Muscle of arm (tissue), 12 donors: ENCODE results near the gene CIAO3. TPM values are rescaled to one million over a fixed set of nuclear protein-coding genes. Genes with fewer than 3 reads are reported as not detected.

Source experiments
- DNase-seq: peaks from one replicate; pipeline ENCODE4 v3.0.0-alpha.2; 2013
- polyA plus RNA-seq, 12 donors: library from polyadenylated mRNA; unstranded; fragments of 120-200 nt; gene quantifications; one replicate each; pipeline ENCODE4 v1.2.1, GENCODE V29; 2013; ENCODE audit not compliant: insufficient read length in 12 of 12

CIAO3 gene
- polyA plus RNA-seq, 12 donors = 7.5 to 16.7 (median 15.7) TPM; not detected in 1

DNA sequence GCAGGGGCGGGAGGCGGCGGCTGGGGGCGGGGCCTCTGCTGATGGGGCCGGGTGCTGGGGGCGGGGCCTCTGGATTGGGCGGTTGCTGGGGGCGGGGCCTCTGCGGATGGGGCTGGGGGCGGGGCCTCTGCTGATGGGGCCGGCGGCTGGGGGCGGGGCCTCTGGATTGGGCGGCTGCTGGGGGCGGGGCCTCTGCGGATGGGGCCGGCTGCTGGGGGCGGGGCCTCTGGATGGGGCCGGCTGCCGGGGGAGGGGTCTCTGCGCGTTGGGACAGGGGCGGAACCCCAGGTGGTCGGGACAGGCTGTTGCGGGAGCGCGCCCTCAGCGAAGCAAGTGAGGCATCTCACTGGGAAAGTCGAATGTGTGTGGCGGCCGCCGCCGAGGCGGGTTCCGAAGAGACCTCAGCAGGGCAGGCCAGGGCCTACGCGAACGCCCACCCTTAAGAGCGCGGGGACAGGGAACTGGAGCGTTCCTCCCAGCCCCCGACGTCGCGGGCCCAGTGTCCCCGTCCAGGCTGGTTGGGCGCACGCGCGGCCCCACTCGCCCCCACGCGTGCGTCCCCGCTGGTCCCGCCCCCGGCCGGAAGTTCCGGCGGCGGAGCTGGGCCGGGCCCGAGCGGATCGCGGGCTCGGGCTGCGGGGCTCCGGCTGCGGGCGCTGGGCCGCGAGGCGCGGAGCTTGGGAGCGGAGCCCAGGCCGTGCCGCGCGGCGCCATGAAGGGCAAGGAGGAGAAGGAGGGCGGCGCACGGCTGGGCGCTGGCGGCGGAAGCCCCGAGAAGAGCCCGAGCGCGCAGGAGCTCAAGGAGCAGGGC, 60.8 kb downstream of the CIAO3 start, which contains the start of gene STUB1:
Gene STUB1 (plus strand): TSS at position 597 of the 811 bp plus-strand sequence. CDS start 116 bp downstream, at position 713.
- peak; percentile 87 for DNase-seq

Other genes starting within 250 kb of the CIAO3 start
- 10 to 100 TPM in 11 of 12 donors, not detected in 1; 17.3 to 42.3 (median 23.1) TPM for gene CAPN15, start 213.3 kb downstream of the CIAO3 start, polyA plus RNA-seq
- gene PRR35, start 180.6 kb downstream of the CIAO3 start, polyA plus RNA-seq = under 1 TPM in 6 of 12 donors, not detected in 6; 0.08 to 0.24 (median 0.13) TPM
- 1 to 10 TPM in 3 of 12 donors, under 1 TPM in 7, not detected in 2; 0.62 to 1.3 (median 0.89) TPM for gene NHLRC4, start 174.0 kb downstream of the CIAO3 start, polyA plus RNA-seq
- gene PIGQ, start 171.0 kb downstream of the CIAO3 start, polyA plus RNA-seq = 10 to 100 TPM in 11 of 12 donors, not detected in 1; 12.9 to 36.0 (median 17.9) TPM
- gene RAB40C, start 150.9 kb downstream of the CIAO3 start, polyA plus RNA-seq = 10 to 100 TPM in 7 of 12 donors, 1 to 10 TPM in 4, not detected in 1; 8.8 to 25.9 (median 10.6) TPM
- 1 to 10 TPM in 1 of 12 donors, under 1 TPM in 9, not detected in 2; 0.14 to 2.1 (median 0.39) TPM for gene WFIKKN1, start 110.0 kb downstream of the CIAO3 start, polyA plus RNA-seq
- gene METTL26, start 104.7 kb downstream of the CIAO3 start, polyA plus RNA-seq = 10 to 100 TPM in 11 of 12 donors, not detected in 1; 28.9 to 48.1 (median 35.5) TPM
- gene MCRIP2, start 99.2 kb downstream of the CIAO3 start, polyA plus RNA-seq = 10 to 100 TPM in 4 of 12 donors, 1 to 10 TPM in 7, not detected in 1; 6.6 to 35.0 (median 9.4) TPM
- 10 to 100 TPM in 11 of 12 donors, not detected in 1; 11.6 to 41.2 (median 15.9) TPM for gene WDR90, start 91.6 kb downstream of the CIAO3 start, polyA plus RNA-seq
- 10 to 100 TPM in 11 of 12 donors, not detected in 1; 38.6 to 95.9 (median 45.4) TPM for gene RHOT2, start 72.9 kb downstream of the CIAO3 start, polyA plus RNA-seq
- gene RHBDL1, start 65.3 kb downstream of the CIAO3 start, polyA plus RNA-seq = 1 to 10 TPM in 8 of 12 donors, under 1 TPM in 2, not detected in 2; 0.69 to 2.6 (median 1.2) TPM
- gene STUB1, start 60.6 kb downstream of the CIAO3 start, polyA plus RNA-seq = 100 to 1,000 TPM in 2 of 12 donors, 10 to 100 TPM in 9, not detected in 1; 61.0 to 138 (median 85.7) TPM
- gene JMJD8, start 56.7 kb downstream of the CIAO3 start, polyA plus RNA-seq = 10 to 100 TPM in 11 of 12 donors, not detected in 1; 20.3 to 59.8 (median 28.4) TPM
- gene WDR24, start 50.6 kb downstream of the CIAO3 start, polyA plus RNA-seq = 1 to 10 TPM in 11 of 12 donors, not detected in 1; 5.0 to 9.0 (median 6.0) TPM
- gene FBXL16, start 35.2 kb downstream of the CIAO3 start, polyA plus RNA-seq = 1 to 10 TPM in 3 of 12 donors, under 1 TPM in 7, not detected in 2; 0.24 to 1.2 (median 0.52) TPM
- 10 to 100 TPM in 11 of 12 donors, not detected in 1; 15.2 to 43.8 (median 19.1) TPM for gene METRN, start 25.9 kb downstream of the CIAO3 start, polyA plus RNA-seq
- gene ANTKMT, start 19.9 kb downstream of the CIAO3 start, polyA plus RNA-seq = 10 to 100 TPM in 5 of 12 donors, 1 to 10 TPM in 6, not detected in 1; 4.9 to 25.5 (median 9.9) TPM
- gene CCDC78, start 14.6 kb downstream of the CIAO3 start, polyA plus RNA-seq = 1 to 10 TPM in 3 of 12 donors, under 1 TPM in 7, not detected in 2; 0.58 to 1.5 (median 0.86) TPM
- 1 to 10 TPM in 9 of 12 donors, under 1 TPM in 1, not detected in 2; 0.99 to 2.9 (median 2.1) TPM for gene HAGHL, start 13.9 kb downstream of the CIAO3 start, polyA plus RNA-seq
- gene MSLN, start 19.7 kb upstream of the CIAO3 start, polyA plus RNA-seq = 10 to 100 TPM in 2 of 12 donors, 1 to 10 TPM in 3, under 1 TPM in 5, not detected in 2; 0.22 to 15.6 (median 0.91) TPM
- 10 to 100 TPM in 2 of 12 donors, 1 to 10 TPM in 9, not detected in 1; 6.6 to 12.7 (median 8.6) TPM for gene RPUSD1, start 47.4 kb upstream of the CIAO3 start, polyA plus RNA-seq
- gene CHTF18, start 47.6 kb upstream of the CIAO3 start, polyA plus RNA-seq = 10 to 100 TPM in 10 of 12 donors, 1 to 10 TPM in 1, not detected in 1; 9.4 to 56.5 (median 13.5) TPM
- gene GNG13, start 59.7 kb upstream of the CIAO3 start, polyA plus RNA-seq = under 1 TPM in 1 of 12 donors, not detected in 11; 0.34 TPM
- 10 to 100 TPM in 7 of 12 donors, 1 to 10 TPM in 4, not detected in 1; 8.5 to 16.9 (median 11.0) TPM for gene LMF1, start 230.0 kb upstream of the CIAO3 start, polyA plus RNA-seq
- gene SOX8, start 240.8 kb upstream of the CIAO3 start, polyA plus RNA-seq = 10 to 100 TPM in 11 of 12 donors, not detected in 1; 17.1 to 40.3 (median 30.6) TPM